Activated CD8-positive, alpha-beta memory T cell treated with anti-CD3 and anti-CD28 coated beads, Interleukin-2, amount 50 U/mL, for 1 hour (primary cell): ENCODE results near the gene NRAS.

Source experiments
- DNase-seq: peaks from one replicate; pipeline ENCODE4 v3.0.0-alpha.2; 2020; ENCODE audit errors: extremely low read depth

NRAS gene

GRCh38 chr1:114677691-114678090, 38.9 kb downstream of the NRAS start:
- no peak for DNase-seq

GRCh38 chr1:114676115-114676514, 40.5 kb downstream of the NRAS start:
- no peak for DNase-seq

- DNase-seq: no peak
Measured at GRCh38 chr1:114671939-114672275, 44.7 kb downstream of the NRAS start.

GRCh38 chr1:114671011-114671938, 45.3 kb downstream of the NRAS start:
- no peak for DNase-seq

- DNase-seq: peak; percentile 53
Measured at GRCh38 chr1:114670083-114671010, 46.2 kb downstream of the NRAS start.

GRCh38 chr1:114669562-114670082, 46.9 kb downstream of the NRAS start, which contains the start of gene DENND2C:
TSS of gene DENND2C (minus strand) at chr1:114670049. CDS start at chr1:114625984, 44,065 bp downstream.
- DNase-seq: no peak

- DNase-seq: no peak
Measured at GRCh38 chr1:114668784-114669561, 47.6 kb downstream of the NRAS start.

- DNase-seq: no peak
Measured at GRCh38 chr1:114668373-114668772, 48.2 kb downstream of the NRAS start.

- no peak for DNase-seq
Measured at GRCh38 chr1:114666954-114667353, 49.6 kb downstream of the NRAS start.

GRCh38 chr1:114660238-114660637, 56.3 kb downstream of the NRAS start:
- DNase-seq: no peak
